Type B pancreatic cell (in vitro differentiated cells): ENCODE measurements around the gene KLF4. TPM values are rescaled to one million over a fixed set of nuclear protein-coding genes. Genes with fewer than 3 reads are reported as not detected.
A peak's percentile ranks its signal among the peaks of the same experiment; 100 is the strongest.

ENCODE experiments used
- DNase-seq: peaks from one replicate; pipeline ENCODE4 v3.0.0; 2021; ENCODE audit warnings: mixed read lengths; ENCODE audit not compliant: unreplicated experiment; ENCODE audit errors: extremely low spot score
- H3K27ac Mint-ChIP-seq: 2 replicates; pipeline ENCODE4 v1.8.0; 2021; ENCODE audit warnings: mild to moderate bottlenecking, mixed read lengths
- H3K27me3 Mint-ChIP-seq: 2 replicates; pipeline ENCODE4 v1.8.0; 2021; ENCODE audit warnings: mixed read lengths
- H3K36me3 Mint-ChIP-seq: 2 replicates; pipeline ENCODE4 v1.8.0; 2021; ENCODE audit warnings: mixed read lengths
- H3K4me1 Mint-ChIP-seq: one replicate; pipeline ENCODE4 v1.8.0; 2021; ENCODE audit warnings: mixed read lengths; ENCODE audit not compliant: unreplicated experiment
- H3K4me3 Mint-ChIP-seq: 2 replicates; pipeline ENCODE4 v1.8.0; 2021; ENCODE audit warnings: mild to moderate bottlenecking, mixed read lengths
- H3K9me3 Mint-ChIP-seq: 2 replicates; pipeline ENCODE4 v1.8.0; 2021; ENCODE audit warnings: mixed read lengths
- CTCF ChIP-seq: fragments of 200-600 bp; sonication (generic); conservative IDR thresholded peaks from 2 replicates; pipeline ENCODE4 v1.5.0; 2021; ENCODE audit warnings: antibody characterized with exemption, mild to moderate bottlenecking
- total RNA-seq: library from RNA; stranded (reverse); gene quantifications from 2 replicates; pipeline ENCODE4 v1.2.1, GENCODE V29; 2021; ENCODE audit warnings: low replicate concordance

Gene KLF4
- total RNA-seq, 1 donor from 2014 or later: 49.5 TPM

GRCh38 chr9:107447834-107448233 is 41.7 kb downstream of the KLF4 start:
- Mint-ChIP-seq H3K27me3 (no peaks in the 10 kb centered on the region), H3K4me1 (no peaks in the 10 kb centered on the region), H3K36me3 (no peaks in the 10 kb centered on the region), H3K4me3 (no peak overlapping the region), H3K9me3 (no peaks in the 10 kb centered on the region), H3K27ac (no peak overlapping the region)
- DNase-seq: no peak
- TF ChIP-seq CTCF: no peak

GRCh38 chr9:107447081-107447480 is 42.5 kb downstream of the KLF4 start:
- no peak for TF ChIP-seq CTCF
- H3K4me1 Mint-ChIP-seq: no peaks in the 10 kb centered on the region
- no peaks in the 10 kb centered on the region for H3K9me3 Mint-ChIP-seq
- no peak overlapping the region for H3K27ac Mint-ChIP-seq
- H3K4me3 Mint-ChIP-seq: no peak overlapping the region
- no peaks in the 10 kb centered on the region for H3K27me3 Mint-ChIP-seq
- no peak for DNase-seq
- H3K36me3 Mint-ChIP-seq: no peaks in the 10 kb centered on the region

GRCh38 chr9:107446491-107446890 is 43.1 kb downstream of the KLF4 start:
- no peak overlapping the region for H3K27ac Mint-ChIP-seq
- no peaks in the 10 kb centered on the region for H3K27me3 Mint-ChIP-seq
- no peak for TF ChIP-seq CTCF
- H3K9me3 Mint-ChIP-seq: no peaks in the 10 kb centered on the region
- H3K4me1 Mint-ChIP-seq: no peaks in the 10 kb centered on the region
- no peaks in the 10 kb centered on the region for H3K36me3 Mint-ChIP-seq
- H3K4me3 Mint-ChIP-seq: no peak overlapping the region
- no peak for DNase-seq

- Mint-ChIP-seq H3K4me1 (peaks cover 5% of the 10 kb centered on the region), H3K27ac (peak overlapping the region; percentile 66), H3K36me3 (no peaks in the 10 kb centered on the region), H3K27me3 (no peaks in the 10 kb centered on the region), H3K4me3 (no peak overlapping the region), H3K9me3 (no peaks in the 10 kb centered on the region)
- no peak for DNase-seq
- no peak for TF ChIP-seq CTCF
These were observed 45.8 kb downstream of the KLF4 start for GRCh38 chr9:107443786-107444185.

GRCh38 chr9:107439991-107440456 is 49.5 kb downstream of the KLF4 start:
- no peak for DNase-seq
- H3K4me1 Mint-ChIP-seq: peaks cover 5% of the 10 kb centered on the region
- no peaks in the 10 kb centered on the region for H3K27me3 Mint-ChIP-seq
- no peak overlapping the region for H3K4me3 Mint-ChIP-seq
- TF ChIP-seq CTCF: no peak
- no peaks in the 10 kb centered on the region for H3K9me3 Mint-ChIP-seq
- no peaks in the 10 kb centered on the region for H3K36me3 Mint-ChIP-seq
- no peak overlapping the region for H3K27ac Mint-ChIP-seq
